GM19238 (cell line): ENCODE data around the gene GFPT1.
A peak's percentile ranks its signal among the peaks of the same experiment; 100 is the strongest.
"Not testable (repeated sequence)": the region's sequence is repeated elsewhere in the genome, so short reads cannot be mapped to it uniquely, and the experiment has no call there.

ENCODE experiments used
- DNase-seq: peaks from one replicate; pipeline ENCODE4 v3.0.0; 2011; ENCODE audit warnings: low spot score; ENCODE audit not compliant: insufficient read length

GFPT1 gene

DNA sequence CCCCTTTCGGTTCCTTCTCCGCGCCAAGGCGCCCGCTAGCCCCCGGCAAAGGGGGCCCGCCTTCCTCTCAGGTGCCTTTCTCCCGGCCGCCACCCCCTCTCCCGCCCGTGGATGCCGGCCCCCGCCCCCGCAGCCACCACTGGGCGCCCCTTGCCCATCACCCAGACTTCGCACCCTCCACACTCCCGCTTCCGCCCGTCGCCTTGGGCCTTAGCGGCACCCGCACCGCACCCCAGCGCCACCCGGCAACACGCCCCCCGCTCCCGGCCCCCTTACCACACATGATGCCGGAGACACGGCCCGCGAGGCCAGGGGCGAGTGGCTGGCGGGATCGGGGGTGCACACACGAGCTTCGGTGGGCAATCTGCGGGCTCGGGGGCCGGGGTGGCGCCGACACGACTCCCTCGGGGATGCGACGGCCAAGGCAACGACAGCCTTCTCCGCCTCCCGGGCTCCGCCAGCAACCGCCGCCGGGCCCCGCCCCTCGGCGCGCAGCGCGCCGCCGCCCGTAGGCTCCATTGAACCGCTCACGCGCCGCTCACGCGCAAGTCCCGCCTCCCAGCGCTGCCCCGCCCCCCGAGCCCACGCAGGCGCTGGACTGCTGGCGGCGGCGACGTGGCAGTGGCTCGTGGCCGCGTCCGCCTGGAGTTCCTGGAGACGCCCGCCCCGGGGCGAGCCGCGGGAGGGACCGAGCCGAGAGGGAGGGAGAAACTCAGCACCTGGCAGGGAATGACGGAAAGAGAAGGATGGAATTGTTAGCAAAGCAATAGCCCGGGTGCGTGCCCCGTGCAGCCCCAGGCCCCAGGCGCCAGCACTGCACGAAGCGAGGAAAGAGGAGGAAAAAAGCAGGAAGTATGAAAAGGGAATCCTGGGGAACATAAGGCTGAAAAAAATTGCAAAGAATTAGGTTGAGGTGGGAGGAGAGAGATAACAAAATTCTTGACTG, at the start of gene GFPT1:
TSS of gene GFPT1 (minus strand) at position 439 of the 946 bp plus-strand sequence. CDS start at position 283, 156 bp downstream.
- peak; percentile 87 for DNase-seq

GRCh38 chr2:69436596-69436937, 49.5 kb upstream of the GFPT1 start:
- DNase-seq, result no peak

DNA sequence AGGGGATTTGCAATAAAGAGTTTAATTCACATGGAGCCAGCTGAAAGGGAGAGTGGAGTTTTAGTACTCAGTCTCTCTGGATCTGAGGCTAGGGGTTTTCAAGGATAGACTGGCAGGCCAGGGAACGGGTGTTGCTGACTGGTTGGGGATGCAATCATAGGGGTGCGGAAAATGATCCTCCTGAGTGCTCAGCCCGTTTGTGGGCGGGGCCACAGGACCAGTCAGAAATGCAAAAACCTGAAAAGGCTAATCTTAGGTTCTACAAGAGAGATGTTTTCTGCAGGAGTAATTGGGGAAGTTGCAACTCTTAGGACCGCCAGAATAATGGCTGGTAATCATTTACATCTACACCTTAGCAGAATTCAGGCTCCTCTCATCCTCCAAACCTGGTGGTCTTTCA, 47.7 kb upstream of the GFPT1 start:
- no peak for DNase-seq

- DNase-seq, result no peak
Measured at GRCh38 chr2:69429491-69430183, 42.6 kb upstream of the GFPT1 start.

DNA sequence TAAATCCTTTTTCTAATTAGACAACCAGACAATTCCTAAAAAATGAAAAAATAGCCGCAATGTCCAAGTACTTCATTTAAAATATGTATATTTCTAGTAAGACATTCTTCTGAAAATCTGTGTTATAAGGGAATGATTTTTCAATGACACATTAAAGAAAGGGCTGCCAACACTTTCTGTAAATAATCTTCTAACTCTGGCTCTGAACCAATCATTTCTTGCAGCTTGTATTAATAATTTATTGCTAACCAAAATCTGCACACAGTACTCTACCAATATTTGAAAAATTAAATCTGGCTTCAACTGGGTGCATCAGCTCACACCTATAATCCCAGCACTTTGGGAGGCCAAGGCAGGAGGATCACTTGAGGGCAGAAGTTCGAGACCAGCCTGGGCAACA, 42.0 kb upstream of the GFPT1 start:
- DNase-seq, result no peak

GRCh38 chr2:69424419-69424818, 37.4 kb upstream of the GFPT1 start:
- no peak for DNase-seq

DNA sequence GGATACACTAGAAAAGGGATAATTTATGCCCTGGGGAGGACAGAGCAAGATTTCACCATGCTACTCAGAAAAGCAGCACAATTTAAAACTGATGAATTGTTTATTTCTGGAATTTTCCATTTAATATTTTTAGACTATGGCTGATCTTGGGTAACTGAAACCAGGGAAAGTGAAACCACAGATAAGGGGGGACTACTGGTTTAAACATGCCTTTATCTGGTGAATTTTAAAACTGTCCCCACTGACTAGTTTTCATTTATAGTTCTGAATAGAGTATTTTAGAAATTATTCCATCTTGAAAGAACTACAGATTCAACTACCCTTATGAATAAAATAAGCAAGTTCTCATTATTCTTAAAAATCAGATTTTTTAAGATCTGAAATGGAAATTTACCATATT, 35.2 kb upstream of the GFPT1 start:
- no peak for DNase-seq

- not testable (repeated sequence) for DNase-seq
Measured at GRCh38 chr2:69419111-69419510, 32.1 kb upstream of the GFPT1 start.

GRCh38 chr2:69416147-69416546, 29.1 kb upstream of the GFPT1 start:
- no peak for DNase-seq

GRCh38 chr2:69411120-69411519, 24.1 kb upstream of the GFPT1 start:
- DNase-seq, result no peak

- no peak for DNase-seq
Measured at GRCh38 chr2:69405306-69405705, 18.3 kb upstream of the GFPT1 start.

DNA sequence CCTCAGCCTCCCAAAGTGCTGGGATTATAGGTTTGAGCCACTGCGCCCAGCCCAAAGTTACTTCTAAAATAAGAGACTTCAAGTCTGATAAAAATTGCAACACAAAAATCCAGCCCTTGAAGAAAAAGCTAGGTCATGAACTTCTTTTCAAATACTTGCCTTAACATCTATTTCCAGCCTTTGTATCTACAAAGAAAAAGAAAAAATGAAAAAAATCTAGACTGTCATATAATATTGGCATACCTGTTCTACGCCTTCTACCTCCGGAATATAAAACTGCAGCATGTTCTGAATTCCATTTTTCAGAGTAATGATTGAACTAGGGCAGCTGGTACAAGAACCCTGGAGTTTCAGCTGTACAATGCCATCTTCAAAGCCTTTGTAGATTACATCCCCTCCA, 13.1 kb upstream of the GFPT1 start:
- DNase-seq, result no peak

GRCh38 chr2:69397234-69397633, 10.2 kb upstream of the GFPT1 start:
- DNase-seq, result no peak

DNA sequence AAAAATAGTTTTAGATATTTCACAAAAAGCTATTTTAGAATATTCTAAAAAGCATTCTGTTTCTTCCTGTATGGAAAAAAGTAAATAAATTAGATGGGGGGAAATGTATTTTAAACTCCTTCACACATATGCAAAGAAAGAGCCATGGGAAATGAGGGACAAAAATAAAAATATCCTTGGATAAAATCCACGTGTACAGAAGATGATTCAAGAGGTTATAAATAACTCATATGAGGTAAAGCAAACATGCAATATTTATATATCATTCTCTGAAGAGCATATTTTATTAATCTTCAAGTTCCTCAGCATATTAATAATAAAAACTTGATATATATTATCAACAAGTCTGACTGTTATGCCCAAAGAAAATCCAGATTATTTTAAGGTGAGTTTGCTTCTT, 8.8 kb upstream of the GFPT1 start:
- DNase-seq, result no peak

- DNase-seq, result no peak
Measured at GRCh38 chr2:69393963-69394362, 6.9 kb upstream of the GFPT1 start.

GRCh38 chr2:69390471-69390870, 3.4 kb upstream of the GFPT1 start:
- no peak for DNase-seq

DNA sequence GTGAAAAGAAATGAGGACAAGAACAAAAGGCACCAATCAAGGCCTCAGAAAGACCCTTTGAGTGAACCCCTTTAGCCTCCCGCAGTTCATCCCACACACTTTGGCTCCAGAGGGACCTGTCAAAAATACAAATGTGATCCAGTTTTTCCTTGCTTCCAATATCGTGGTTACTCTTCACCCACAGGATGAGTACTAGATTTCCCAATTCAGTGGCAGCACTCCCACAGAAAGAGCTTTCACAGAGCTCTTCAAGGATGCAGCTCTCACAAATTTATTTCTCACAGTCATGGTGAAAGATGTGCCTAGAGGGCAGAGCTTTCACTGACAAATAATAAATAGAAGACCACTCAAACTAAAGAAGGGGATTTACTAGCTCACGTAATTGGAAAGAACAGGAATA, 3.0 kb upstream of the GFPT1 start:
- no peak for DNase-seq

DNA sequence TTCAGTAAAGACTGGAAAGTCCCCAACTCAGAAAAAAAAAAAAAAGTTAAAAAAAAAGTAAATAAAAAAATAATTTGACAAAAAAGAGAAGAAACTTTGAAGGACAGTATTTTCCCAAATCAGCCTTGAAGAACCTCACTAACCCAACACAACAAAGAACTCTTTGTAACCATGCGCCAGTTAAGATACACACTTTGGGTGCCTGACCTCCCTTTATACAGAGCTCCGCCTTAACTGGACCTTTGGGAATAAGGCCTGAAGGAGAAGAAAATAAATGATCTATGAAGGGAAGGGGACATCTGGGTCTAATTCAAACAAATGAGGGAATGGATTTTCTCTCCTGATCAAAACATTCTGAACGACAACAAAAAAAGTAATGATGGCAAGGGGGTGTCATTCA, 2.2 kb upstream of the GFPT1 start:
- no peak for DNase-seq

DNA sequence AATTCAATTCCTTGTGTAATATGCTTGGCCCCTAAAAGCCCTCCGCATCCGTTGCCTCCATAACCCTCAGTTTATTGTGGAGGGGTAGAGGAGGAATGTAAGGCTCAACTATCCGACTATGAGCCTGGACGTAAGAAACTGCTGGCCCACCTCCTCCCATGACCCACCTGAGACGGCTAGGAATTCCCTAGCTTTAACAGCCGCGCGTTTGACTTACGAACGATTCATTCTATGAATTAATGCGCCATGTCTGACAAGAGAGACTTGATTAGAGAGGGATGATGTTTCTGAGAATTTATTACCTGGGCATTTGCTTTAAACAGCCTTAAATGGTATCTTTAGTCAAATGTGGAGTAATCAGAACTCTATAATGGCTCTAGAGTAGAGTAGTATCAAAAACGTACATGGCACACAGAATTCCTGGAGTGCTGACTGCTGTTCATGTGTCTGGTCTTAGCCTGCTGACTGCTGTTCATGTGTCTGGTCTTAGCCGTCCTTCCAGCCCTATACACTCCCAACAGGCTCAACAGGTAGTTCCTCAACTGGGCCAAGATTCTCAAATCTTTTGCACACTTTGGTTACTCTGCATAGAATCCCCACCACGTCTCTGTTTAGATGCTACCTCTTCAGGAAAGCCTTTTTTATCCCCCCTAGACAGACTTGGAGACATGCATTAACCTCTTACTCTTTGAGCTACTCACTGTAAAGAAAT, 899 bp upstream of the GFPT1 start:
- no peak for DNase-seq

GRCh38 chr2:69386360-69386759, 667 bp downstream of the GFPT1 start:
- no peak for DNase-seq

- no peak for DNase-seq
Measured at GRCh38 chr2:69385443-69386151, 1.4 kb downstream of the GFPT1 start.
